Adrenal gland (tissue), 5 donors: ENCODE results near the gene VGLL4.

Experiments
- POLR2A ChIP-seq, 2 donors: fragments of 450-650 bp; IDR thresholded peaks; one replicate each; pipeline ENCODE4 v1.6.1; 2017; ENCODE audit warnings: antibody characterized with exemption in 2 of 2, mild to moderate bottlenecking in 2 of 2, moderate library complexity in 1 of 2
- TF ChIP-seq, protein P1 (sequence below), 6 experiments: fragments of 450-650 bp in 4 of 6; fragments of 200-600 bp in 2 of 6; sonication (generic) in 1 of 6; IDR thresholded peaks; 1 replicate in 5 of 6; 2 replicates in 1 of 6; pipeline versions ENCODE4 v1.5.1 to v1.8.0; 2016 to 2021; ENCODE audit warnings: antibody characterized with exemption in 6 of 6, mild to moderate bottlenecking in 2 of 6, moderate library complexity in 1 of 6
- donor health status: DM: no; HTN: no; CAD: no.

- TF ChIP-seq POLR2A (IDR thresholded peaks at IDR 0.05), result no peak
- TF ChIP-seq, protein P1, sequence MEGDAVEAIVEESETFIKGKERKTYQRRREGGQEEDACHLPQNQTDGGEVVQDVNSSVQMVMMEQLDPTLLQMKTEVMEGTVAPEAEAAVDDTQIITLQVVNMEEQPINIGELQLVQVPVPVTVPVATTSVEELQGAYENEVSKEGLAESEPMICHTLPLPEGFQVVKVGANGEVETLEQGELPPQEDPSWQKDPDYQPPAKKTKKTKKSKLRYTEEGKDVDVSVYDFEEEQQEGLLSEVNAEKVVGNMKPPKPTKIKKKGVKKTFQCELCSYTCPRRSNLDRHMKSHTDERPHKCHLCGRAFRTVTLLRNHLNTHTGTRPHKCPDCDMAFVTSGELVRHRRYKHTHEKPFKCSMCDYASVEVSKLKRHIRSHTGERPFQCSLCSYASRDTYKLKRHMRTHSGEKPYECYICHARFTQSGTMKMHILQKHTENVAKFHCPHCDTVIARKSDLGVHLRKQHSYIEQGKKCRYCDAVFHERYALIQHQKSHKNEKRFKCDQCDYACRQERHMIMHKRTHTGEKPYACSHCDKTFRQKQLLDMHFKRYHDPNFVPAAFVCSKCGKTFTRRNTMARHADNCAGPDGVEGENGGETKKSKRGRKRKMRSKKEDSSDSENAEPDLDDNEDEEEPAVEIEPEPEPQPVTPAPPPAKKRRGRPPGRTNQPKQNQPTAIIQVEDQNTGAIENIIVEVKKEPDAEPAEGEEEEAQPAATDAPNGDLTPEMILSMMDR (IDR thresholded peaks at IDR 0.05), result no peak
Observed at GRCh38 chr3:11556851-11557644, 86.7 kb downstream of the VGLL4 start.
